Smooth muscle cell (in vitro differentiated cells): ENCODE results near the gene SGSH. TPM values are rescaled to one million over a fixed set of nuclear protein-coding genes. Genes with fewer than 3 reads are reported as not detected.

ENCODE experiments used
- DNase-seq: peaks from one replicate; lab custom pipeline; 2025; ENCODE audit not compliant: unreplicated experiment; lab: John Stamatoyannopoulos, UW
- H2AFZ ChIP-seq: fragments of 200-600 bp; sonication (generic); 2 replicates; pipeline ENCODE4 v1.6.0; 2016; ENCODE audit warnings: antibody characterized with exemption, low read depth, mild to moderate bottlenecking
- H3F3A ChIP-seq: fragments of 200-600 bp; sonication (generic); 2 replicates; pipeline ENCODE4 v1.6.0; 2017; ENCODE audit warnings: antibody characterized with exemption, low read depth
- H3K27ac ChIP-seq: fragments of 200-600 bp; sonication (generic); 2 replicates; pipeline ENCODE4 v1.5.1; 2016; ENCODE audit warnings: low read depth, mild to moderate bottlenecking
- H3K27me3 ChIP-seq: fragments of 200-600 bp; sonication (generic); 2 replicates; pipeline ENCODE4 v1.6.1; 2016; ENCODE audit warnings: low read depth, mild to moderate bottlenecking
- H3K36me3 ChIP-seq: fragments of 200-600 bp; sonication (generic); 2 replicates; pipeline ENCODE4 v1.5.1; 2016; ENCODE audit warnings: low read depth
- H3K4me1 ChIP-seq: fragments of 200-600 bp; sonication (generic); 2 replicates; pipeline ENCODE4 v1.5.1; 2016; ENCODE audit warnings: low read depth
- H3K4me2 ChIP-seq: fragments of 200-600 bp; sonication (generic); 2 replicates; pipeline ENCODE4 v1.6.0; 2016; ENCODE audit warnings: mild to moderate bottlenecking
- H3K4me3 ChIP-seq: fragments of 200-600 bp; sonication (generic); 2 replicates; pipeline ENCODE4 v1.5.1; 2016; ENCODE audit warnings: mild to moderate bottlenecking
- H3K79me2 ChIP-seq: fragments of 200-600 bp; sonication (generic); 2 replicates; pipeline ENCODE4 v1.6.0; 2016; ENCODE audit warnings: low read depth, mild to moderate bottlenecking
- H3K9ac ChIP-seq: fragments of 200-600 bp; sonication (generic); 2 replicates; pipeline ENCODE4 v1.6.0; 2016; ENCODE audit warnings: low read depth
- H3K9me3 ChIP-seq: fragments of 200-600 bp; sonication (generic); replicated peaks from 2 replicates; pipeline ENCODE4 v1.5.1; 2016; ENCODE audit warnings: low read depth
- H4K20me1 ChIP-seq: fragments of 200-600 bp; sonication (generic); 2 replicates; pipeline ENCODE4 v1.6.0; 2016; ENCODE audit warnings: low read depth
- CTCF ChIP-seq: fragments of 200-600 bp; sonication (generic); IDR thresholded peaks from 2 replicates; pipeline ENCODE4 v1.5.1; 2017; ENCODE audit warnings: borderline replicate concordance, mild to moderate bottlenecking, antibody characterized with exemption; ENCODE audit not compliant: insufficient read depth, poor library complexity, severe bottlenecking
- WGBS: methylation state at CpG from one replicate; pipeline ENCODE4 v1.1.7; 2016; ENCODE audit warnings: low lambda C conversion rate; 5-methylcytosine and 5-hydroxymethylcytosine counted together
- polyA plus RNA-seq: library from polyadenylated mRNA; unstranded; fragments of >200 nt; fragmentation: Nextera tagmentation; extraction: Ambion mirVana; gene quantifications from 2 replicates; pipeline ENCODE4 v1.2.1, GENCODE V29; 2016
- total RNA-seq: library from RNA; depleted of rRNA; stranded (reverse); fragments of >200 nt; gene quantifications from 2 replicates; pipeline ENCODE4 v1.2.3, GENCODE V29; 2014

SGSH gene
- total and polyA plus RNA-seq, 2 experiments from 2014 or later, result 5.8 to 29.2 TPM

GRCh38 chr17:80217703-80218362 lies 2.3 kb downstream of the SGSH start:
- H3K9me3 ChIP-seq, result no peaks in the 10 kb centered on the region
- peaks cover 8% of the 10 kb centered on the region for H3K79me2 ChIP-seq
- H4K20me1 ChIP-seq, result peaks cover 15% of the 10 kb centered on the region
- no peak for DNase-seq
- no peak overlapping the region for H3K4me2 ChIP-seq
- peaks cover 7% of the 10 kb centered on the region for H3K4me1 ChIP-seq
- no peaks in the 10 kb centered on the region for H3K36me3 ChIP-seq
- no peak for TF ChIP-seq CTCF
- no peaks in the 10 kb centered on the region for H3K27me3 ChIP-seq
- no peak overlapping the region for H3K4me3 ChIP-seq
- H3K9ac ChIP-seq, result no peak overlapping the region
- H2AFZ ChIP-seq, result no peak overlapping the region
- no peak overlapping the region for H3K27ac ChIP-seq
- 95% methylated on average over 13 of the region's 13 CpGs for WGBS
- no peaks in the 10 kb centered on the region for H3F3A ChIP-seq

GRCh38 chr17:80216473-80217456 lies 3.4 kb downstream of the SGSH start:
- TF ChIP-seq CTCF, result no peak
- no peak overlapping the region for H3K4me2 ChIP-seq
- no peaks in the 10 kb centered on the region for H3K9me3 ChIP-seq
- WGBS, result 95% methylated on average over 37 of the region's 40 CpGs
- no peak overlapping the region for H3K9ac ChIP-seq
- no peak overlapping the region for H3K27ac ChIP-seq
- peaks cover 15% of the 10 kb centered on the region for H4K20me1 ChIP-seq
- H2AFZ ChIP-seq, result no peak overlapping the region
- H3F3A ChIP-seq, result no peaks in the 10 kb centered on the region
- peaks cover 8% of the 10 kb centered on the region for H3K79me2 ChIP-seq
- no peaks in the 10 kb centered on the region for H3K27me3 ChIP-seq
- no peak overlapping the region for H3K4me3 ChIP-seq
- DNase-seq, result no peak
- H3K4me1 ChIP-seq, result peaks cover 7% of the 10 kb centered on the region
- H3K36me3 ChIP-seq, result no peaks in the 10 kb centered on the region

GRCh38 chr17:80214878-80215210 lies 5.3 kb downstream of the SGSH start:
- Histone ChIP-seq H3F3A (no peaks in the 10 kb centered on the region), H3K9me3 (no peaks in the 10 kb centered on the region), H3K9ac (no peak overlapping the region), H3K4me3 (no peak overlapping the region), H4K20me1 (peaks cover 15% of the 10 kb centered on the region), H3K36me3 (no peaks in the 10 kb centered on the region), H3K27me3 (no peaks in the 10 kb centered on the region), H3K4me2 (no peak overlapping the region), H2AFZ (no peak overlapping the region), H3K79me2 (peaks cover 4% of the 10 kb centered on the region), H3K27ac (no peak overlapping the region), H3K4me1 (peaks cover 7% of the 10 kb centered on the region)
- no peak for TF ChIP-seq CTCF
- 91% methylated on average over 17 of the region's 17 CpGs for WGBS
- DNase-seq, result no peak
